Ovary (tissue), 9 donors: ENCODE data around the gene GPN2. TPM values are rescaled to one million over a fixed set of nuclear protein-coding genes. Genes with fewer than 3 reads are reported as not detected.
A peak's percentile ranks its signal among the peaks of the same experiment; 100 is the strongest.

Source experiments
- DNase-seq, 5 donors: peaks; one replicate each; pipeline ENCODE4 v3.0.0-alpha.2; 2019 to 2020
- H3K27ac ChIP-seq, 2 donors: fragments of 200-600 bp; one replicate each; pipeline versions ENCODE4 v1.5.1 to v1.8.0; 2019 to 2022
- H3K27me3 ChIP-seq: fragments of 200-600 bp; one replicate; pipeline ENCODE4 v1.8.0; 2022
- H3K36me3 ChIP-seq: fragments of 200-600 bp; sonication (generic); one replicate; pipeline ENCODE4 v1.5.1; 2019
- H3K4me1 ChIP-seq: one replicate; pipeline ENCODE4 v1.8.1; 2013; ENCODE audit warnings: mild to moderate bottlenecking, moderate library complexity; ENCODE audit not compliant: insufficient read depth
- H3K4me3 ChIP-seq: fragments of 200-600 bp; sonication (generic); one replicate; pipeline ENCODE4 v1.5.1; 2017
- H3K9me3 ChIP-seq, 2 donors: fragments of 200-600 bp in 1 of 2; sonication (generic) in 1 of 2; one replicate each; pipeline versions ENCODE4 v1.5.1 to v1.8.1; 2013 to 2019; ENCODE audit warnings: mild to moderate bottlenecking in 1 of 2, moderate library complexity in 1 of 2
- EP300 ChIP-seq: sonication (generic); formaldehyde crosslinking; IDR thresholded peaks from one replicate; pipeline ENCODE4 v1.6.1; 2017; ENCODE audit warnings: antibody characterized with exemption
- POLR2A ChIP-seq: fragments of 450-650 bp; IDR thresholded peaks from one replicate; pipeline ENCODE4 v1.6.1; 2017; ENCODE audit warnings: antibody characterized with exemption, mild to moderate bottlenecking, moderate library complexity
- WGBS, 3 donors: extraction: QIAGEN DNeasy Blood & Tissue Kit in 1 of 3; methylation state at CpG; one replicate each; pipeline versions ENCODE4 v1.1.5 to v1.1.7; 2013 to 2017; 5-methylcytosine and 5-hydroxymethylcytosine counted together
- intact Hi-C, 4 donors: fragments of 100-400 bp; cut with DNase I; formaldehyde crosslinking; loops; one replicate each; pipeline versions ENCODE4 v1.11.0 to v1.15.1; 2022 to 2023
- polyA plus RNA-seq, 2 donors: library from polyadenylated mRNA; stranded (reverse); fragments of 200-250 nt in 1 of 2; fragments of 350-450 nt in 1 of 2; fragmentation: Illumina TruSeq in 1 of 2; extraction: RNeasy Lipid Tissue Mini Kit (QIAGEN cat#74804) in 1 of 2; gene quantifications; one replicate each; pipeline ENCODE4 v1.2.3, GENCODE V29; 2013 to 2014
- total RNA-seq, 7 donors: library from RNA; depleted of rRNA in 2 of 7; stranded (reverse); fragments of >200 nt in 2 of 7; fragmentation: NEBNext Ultra II Directional in 3 of 7; extraction: Animal tissue kit (Norgen Biotek cat#: 25700) in 3 of 7; gene quantifications; one replicate each; pipeline versions ENCODE4 v1.1.0 to v1.2.4, GENCODE V29; 2016 to 2023
- TF ChIP-seq, protein P1 (sequence below), 3 donors: fragments of 450-650 bp in 2 of 3; fragments of 200-600 bp in 1 of 3; IDR thresholded peaks; one replicate each; pipeline versions ENCODE4 v1.5.1 to v1.8.0; 2016 to 2022; ENCODE audit warnings: antibody characterized with exemption in 3 of 3, mild to moderate bottlenecking in 1 of 3
- donor health status: DM: no; HTN: no; CAD: no; lungs with moderate emphysema.
- donor health status: DM: no; HTN: no; CAD: no.
- donor health status: Bipolar disorder and iron deficiency.
- donor health status: DM: yes; HTN: yes; CAD: no.
- donor health status: DM: no; HTN: no; CAD: no.
- donor health status: DM: yes; HTN: yes; CAD: no.

The GPN2 gene
- total and polyA plus RNA-seq, 9 donors, result 6.9 to 27.8 (median 20.4) TPM

- Histone ChIP-seq H3K9me3 (no peaks in the 10 kb centered on the region), H3K36me3 (no peaks in the 10 kb centered on the region), H3K4me3 (no peak overlapping the region), H3K27me3 (no peaks in the 10 kb centered on the region), H3K4me1 (no peaks in the 10 kb centered on the region), H3K27ac (no peak overlapping the region)
- WGBS, 3 donors, result 80 to 89% (median 85%) methylated on average over 3 of the region's 3 CpGs
- TF ChIP-seq, protein P1, sequence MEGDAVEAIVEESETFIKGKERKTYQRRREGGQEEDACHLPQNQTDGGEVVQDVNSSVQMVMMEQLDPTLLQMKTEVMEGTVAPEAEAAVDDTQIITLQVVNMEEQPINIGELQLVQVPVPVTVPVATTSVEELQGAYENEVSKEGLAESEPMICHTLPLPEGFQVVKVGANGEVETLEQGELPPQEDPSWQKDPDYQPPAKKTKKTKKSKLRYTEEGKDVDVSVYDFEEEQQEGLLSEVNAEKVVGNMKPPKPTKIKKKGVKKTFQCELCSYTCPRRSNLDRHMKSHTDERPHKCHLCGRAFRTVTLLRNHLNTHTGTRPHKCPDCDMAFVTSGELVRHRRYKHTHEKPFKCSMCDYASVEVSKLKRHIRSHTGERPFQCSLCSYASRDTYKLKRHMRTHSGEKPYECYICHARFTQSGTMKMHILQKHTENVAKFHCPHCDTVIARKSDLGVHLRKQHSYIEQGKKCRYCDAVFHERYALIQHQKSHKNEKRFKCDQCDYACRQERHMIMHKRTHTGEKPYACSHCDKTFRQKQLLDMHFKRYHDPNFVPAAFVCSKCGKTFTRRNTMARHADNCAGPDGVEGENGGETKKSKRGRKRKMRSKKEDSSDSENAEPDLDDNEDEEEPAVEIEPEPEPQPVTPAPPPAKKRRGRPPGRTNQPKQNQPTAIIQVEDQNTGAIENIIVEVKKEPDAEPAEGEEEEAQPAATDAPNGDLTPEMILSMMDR (IDR thresholded peaks at IDR 0.05), result no peak
- no peak for TF ChIP-seq POLR2A
- no peak for DNase-seq
- intact Hi-C loops, result no loop called here
Observed at GRCh38 chr1:26932531-26932930, 42.4 kb upstream of the GPN2 start.

GRCh38 chr1:26923711-26924110 is 33.6 kb upstream of the GPN2 start:
- H3K4me3 ChIP-seq, result no peak overlapping the region
- TF ChIP-seq, protein P1 (IDR thresholded peaks at IDR 0.05), result no peak
- TF ChIP-seq EP300, result no peak
- TF ChIP-seq POLR2A, result no peak
- DNase-seq, result no peak
- 89 to 93% (median 93%) methylated on average over 3 of the region's 3 CpGs for WGBS, 3 donors
- H3K4me1 ChIP-seq, result peaks cover 3% of the 10 kb centered on the region
- no peak overlapping the region for H3K27ac ChIP-seq
- H3K36me3 ChIP-seq, result no peaks in the 10 kb centered on the region
- H3K27me3 ChIP-seq, result no peaks in the 10 kb centered on the region
- H3K9me3 ChIP-seq, result no peaks in the 10 kb centered on the region
- intact Hi-C loops, result no loop called here

DNA sequence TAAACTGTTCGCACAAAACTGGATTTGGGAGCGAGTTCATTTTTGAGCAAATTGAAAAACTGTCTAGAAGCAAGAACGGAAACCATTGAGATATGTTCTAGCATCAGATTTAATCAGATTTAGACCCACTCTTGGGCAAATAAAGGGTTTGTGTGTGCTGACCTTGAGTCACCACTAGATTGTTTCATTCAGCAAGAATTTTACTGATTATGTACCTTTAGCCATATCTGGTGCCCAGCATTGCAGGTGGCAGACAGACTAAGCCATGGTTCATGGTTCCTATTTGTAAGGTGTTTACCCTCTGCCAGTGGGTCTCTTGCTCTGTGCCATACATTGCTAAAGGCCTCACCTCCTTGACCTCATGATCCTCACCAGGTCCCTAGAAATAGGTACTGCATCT is 32.8 kb upstream of the GPN2 start:
- 87 to 89% (median 88%) methylated on average over 3 of the region's 3 CpGs for WGBS, 3 donors
- no peak overlapping the region for H3K27ac ChIP-seq
- intact Hi-C loops, result no loop called here

DNA sequence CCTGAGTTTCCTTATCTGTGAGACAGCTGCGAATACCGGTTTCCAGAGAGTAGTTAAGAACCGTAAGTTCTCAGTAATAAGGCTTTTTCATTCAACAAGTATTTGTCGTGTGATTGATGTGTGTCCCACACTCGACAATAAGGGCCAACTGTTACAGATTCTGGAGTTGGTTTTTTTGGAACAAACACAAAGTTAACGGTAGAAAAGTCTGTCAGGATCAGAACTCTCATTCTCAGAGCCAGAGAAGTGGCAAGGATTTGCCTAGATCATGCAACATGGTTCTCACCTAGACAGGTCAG is 32.3 kb upstream of the GPN2 start:
- intact Hi-C loops, result no loop called here
- Histone ChIP-seq H3K4me1 (peaks cover 3% of the 10 kb centered on the region), H3K4me3 (peak overlapping the region; percentile 100), H3K27me3 (no peaks in the 10 kb centered on the region), H3K36me3 (no peaks in the 10 kb centered on the region), H3K27ac (peak overlapping the region in 1 of 2 donors; percentile 81), H3K9me3 (no peaks in the 10 kb centered on the region)
- TF ChIP-seq, protein P1 (IDR thresholded peaks at IDR 0.05), result no peak
- TF ChIP-seq EP300 (no peak), POLR2A (no peak)
- WGBS, 3 donors, result 6 to 19% (median 9%) methylated on average over 6 of the region's 6 CpGs
- no peak for DNase-seq

More for the DNA sequence above, 32.8 kb upstream of the GPN2 start:
- peaks cover 3% of the 10 kb centered on the region for H3K4me1 ChIP-seq
- no peak for TF ChIP-seq EP300
- TF ChIP-seq, protein P1 (IDR thresholded peaks at IDR 0.05), result no peak
- no peak for TF ChIP-seq POLR2A
- H3K36me3 ChIP-seq, result no peaks in the 10 kb centered on the region
- no peaks in the 10 kb centered on the region for H3K27me3 ChIP-seq
- no peak for DNase-seq
- H3K9me3 ChIP-seq, result no peaks in the 10 kb centered on the region
- no peak overlapping the region for H3K4me3 ChIP-seq
